ENCODE results near the gene VWA3B.

VWA3B gene

GRCh38 chr2:98205889-98206288, 118.9 kb downstream of the VWA3B start:
- TF ChIP-seq, protein P1, sequence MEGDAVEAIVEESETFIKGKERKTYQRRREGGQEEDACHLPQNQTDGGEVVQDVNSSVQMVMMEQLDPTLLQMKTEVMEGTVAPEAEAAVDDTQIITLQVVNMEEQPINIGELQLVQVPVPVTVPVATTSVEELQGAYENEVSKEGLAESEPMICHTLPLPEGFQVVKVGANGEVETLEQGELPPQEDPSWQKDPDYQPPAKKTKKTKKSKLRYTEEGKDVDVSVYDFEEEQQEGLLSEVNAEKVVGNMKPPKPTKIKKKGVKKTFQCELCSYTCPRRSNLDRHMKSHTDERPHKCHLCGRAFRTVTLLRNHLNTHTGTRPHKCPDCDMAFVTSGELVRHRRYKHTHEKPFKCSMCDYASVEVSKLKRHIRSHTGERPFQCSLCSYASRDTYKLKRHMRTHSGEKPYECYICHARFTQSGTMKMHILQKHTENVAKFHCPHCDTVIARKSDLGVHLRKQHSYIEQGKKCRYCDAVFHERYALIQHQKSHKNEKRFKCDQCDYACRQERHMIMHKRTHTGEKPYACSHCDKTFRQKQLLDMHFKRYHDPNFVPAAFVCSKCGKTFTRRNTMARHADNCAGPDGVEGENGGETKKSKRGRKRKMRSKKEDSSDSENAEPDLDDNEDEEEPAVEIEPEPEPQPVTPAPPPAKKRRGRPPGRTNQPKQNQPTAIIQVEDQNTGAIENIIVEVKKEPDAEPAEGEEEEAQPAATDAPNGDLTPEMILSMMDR (IDR thresholded peaks at IDR 0.05; ENCODE audit: insufficient read depth, low read length, missing control alignments) = no peak
- ChIA-PET POLR2A (no interaction called here), CTCF (no interaction called here)
- no peak for DNase-seq (ENCODE audit: low read depth, low spot score)
- H3K4me3 ChIP-seq (ENCODE audit: low read depth, low read length) = no peak overlapping the region

DNA sequence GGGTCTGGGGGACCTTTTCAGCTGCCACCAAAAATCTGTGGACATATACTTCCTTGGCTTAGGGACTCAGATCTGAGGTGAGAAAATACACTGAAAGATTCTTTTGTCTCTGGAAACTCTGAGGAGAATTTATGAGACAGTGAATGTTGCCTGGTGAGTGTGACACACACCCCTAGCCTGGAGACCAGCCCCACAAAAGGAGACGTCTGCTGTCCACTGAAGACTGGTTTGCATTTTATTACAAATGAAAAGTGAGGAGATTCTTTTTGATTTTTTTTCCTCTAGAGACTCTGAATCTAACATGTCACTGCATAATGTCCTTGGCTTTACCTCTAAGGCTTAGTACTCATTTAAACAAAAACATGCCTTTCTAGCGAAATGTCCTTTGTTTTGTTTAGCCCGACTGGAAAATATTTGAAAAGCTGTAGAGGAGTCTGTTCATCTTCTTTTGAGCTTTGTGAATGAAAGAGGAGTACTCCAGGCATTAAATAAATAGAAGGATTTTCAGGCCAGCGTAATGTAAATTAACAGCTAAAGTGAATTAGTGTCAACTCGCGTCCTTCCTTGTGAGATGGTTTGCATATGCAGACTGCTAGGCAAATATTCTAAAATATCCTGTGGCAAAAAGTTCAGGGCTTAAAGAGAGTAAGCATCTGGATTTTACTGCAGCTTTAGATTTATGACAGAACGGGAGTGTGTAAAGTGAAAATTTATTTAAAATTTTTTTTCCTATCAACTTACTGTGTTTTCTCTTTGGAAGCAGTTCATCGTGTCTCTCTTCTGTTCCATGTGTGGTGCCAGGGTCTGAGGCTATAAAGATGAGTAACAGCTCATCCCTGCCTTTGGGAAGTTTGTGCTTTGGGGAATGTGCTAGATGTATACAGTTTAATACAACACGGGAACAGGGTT, 125.4 kb downstream of the VWA3B start:
- H3K4me3 ChIP-seq (ENCODE audit: low read depth, low read length) = no peak overlapping the region
- POLR2A ChIA-PET = no interaction called here
- TF ChIP-seq, protein P1 (IDR thresholded peaks at IDR 0.05; ENCODE audit: insufficient read depth, low read length, missing control alignments) = no peak
- DNase-seq (ENCODE audit: low read depth, low spot score) = no peak
- CTCF ChIA-PET = no interaction called here

GRCh38 chr2:98216616-98217015, 129.6 kb downstream of the VWA3B start:
- ChIA-PET POLR2A (no interaction called here), CTCF (interaction anchor here (1.2 kb wide), 1 partner anchor 168 kb away, joined by 5 read pairs; no protein-coding TSS in a partner anchor)
- no peak overlapping the region for H3K4me3 ChIP-seq (ENCODE audit: low read depth, low read length)
- DNase-seq (ENCODE audit: low read depth, low spot score) = no peak
- TF ChIP-seq, protein P1 (IDR thresholded peaks at IDR 0.05; ENCODE audit: insufficient read depth, low read length, missing control alignments) = no peak

DNA sequence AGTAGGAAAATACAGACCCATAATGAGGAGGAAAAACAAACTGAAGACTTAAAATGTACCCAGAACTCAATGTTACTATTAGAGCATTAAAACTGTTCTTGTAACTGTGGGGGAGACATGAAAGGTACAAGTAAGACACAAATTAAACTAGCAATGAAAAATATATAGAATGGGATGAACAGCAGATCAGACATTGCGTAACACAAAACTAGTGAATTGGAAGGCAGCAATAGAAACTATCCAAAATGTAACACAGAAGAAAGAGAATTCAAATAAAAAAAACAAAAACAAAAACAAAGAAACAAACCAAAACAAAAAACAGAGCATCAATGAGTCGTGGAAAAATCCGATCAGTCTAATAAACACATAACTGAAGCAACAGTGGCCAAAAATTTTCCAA, 132.2 kb downstream of the VWA3B start:
- ChIA-PET POLR2A (no interaction called here), CTCF (no interaction called here)
- TF ChIP-seq, protein P1 (IDR thresholded peaks at IDR 0.05; ENCODE audit: insufficient read depth, low read length, missing control alignments) = no peak
- no peak overlapping the region for H3K4me3 ChIP-seq (ENCODE audit: low read depth, low read length)
- DNase-seq (ENCODE audit: low read depth, low spot score) = no peak

GRCh38 chr2:98233941-98234340, 147.0 kb downstream of the VWA3B start:
- DNase-seq (ENCODE audit: low read depth, low spot score) = no peak
- ChIA-PET CTCF (no interaction called here), POLR2A (no interaction called here)
- no peak overlapping the region for H3K4me3 ChIP-seq (ENCODE audit: low read depth, low read length)
- TF ChIP-seq, protein P1 (IDR thresholded peaks at IDR 0.05; ENCODE audit: insufficient read depth, low read length, missing control alignments) = no peak

- ChIA-PET CTCF (no interaction called here), POLR2A (no interaction called here)
- DNase-seq (ENCODE audit: low read depth, low spot score) = no peak
- TF ChIP-seq, protein P1 (IDR thresholded peaks at IDR 0.05; ENCODE audit: insufficient read depth, low read length, missing control alignments) = no peak
- no peak overlapping the region for H3K4me3 ChIP-seq (ENCODE audit: low read depth, low read length)
Measured at GRCh38 chr2:98234776-98235175, 147.8 kb downstream of the VWA3B start.
